HEK293T (cell line): ENCODE results near the gene SLC17A9.

Source experiments
- ARNT ChIP-seq: fragments of 450-650 bp; IDR thresholded peaks from 2 replicates; pipeline ENCODE4 v1.6.1; 2017; ENCODE audit warnings: mild to moderate bottlenecking
- FOXK2 ChIP-seq: fragments of 450-650 bp; IDR thresholded peaks from 2 replicates; pipeline ENCODE4 v1.6.1; 2016; ENCODE audit warnings: mild to moderate bottlenecking
- FOXM1 ChIP-seq: fragments of 450-650 bp; IDR thresholded peaks from 2 replicates; pipeline ENCODE4 v1.6.1; 2017; ENCODE audit warnings: mild to moderate bottlenecking, borderline replicate concordance
- LEF1 ChIP-seq: fragments of 450-650 bp; IDR thresholded peaks from 2 replicates; pipeline ENCODE4 v1.6.1; 2017; ENCODE audit warnings: mild to moderate bottlenecking, borderline replicate concordance
- SP1 ChIP-seq: fragments of 450-650 bp; IDR thresholded peaks from 2 replicates; pipeline ENCODE4 v1.6.1; 2017
- TARDBP ChIP-seq: fragments of 450-650 bp; IDR thresholded peaks from 2 replicates; pipeline ENCODE4 v1.6.1; 2016
- ZNF384 ChIP-seq: fragments of 450-650 bp; IDR thresholded peaks from 2 replicates; pipeline ENCODE4 v1.6.1; 2016

DNA sequence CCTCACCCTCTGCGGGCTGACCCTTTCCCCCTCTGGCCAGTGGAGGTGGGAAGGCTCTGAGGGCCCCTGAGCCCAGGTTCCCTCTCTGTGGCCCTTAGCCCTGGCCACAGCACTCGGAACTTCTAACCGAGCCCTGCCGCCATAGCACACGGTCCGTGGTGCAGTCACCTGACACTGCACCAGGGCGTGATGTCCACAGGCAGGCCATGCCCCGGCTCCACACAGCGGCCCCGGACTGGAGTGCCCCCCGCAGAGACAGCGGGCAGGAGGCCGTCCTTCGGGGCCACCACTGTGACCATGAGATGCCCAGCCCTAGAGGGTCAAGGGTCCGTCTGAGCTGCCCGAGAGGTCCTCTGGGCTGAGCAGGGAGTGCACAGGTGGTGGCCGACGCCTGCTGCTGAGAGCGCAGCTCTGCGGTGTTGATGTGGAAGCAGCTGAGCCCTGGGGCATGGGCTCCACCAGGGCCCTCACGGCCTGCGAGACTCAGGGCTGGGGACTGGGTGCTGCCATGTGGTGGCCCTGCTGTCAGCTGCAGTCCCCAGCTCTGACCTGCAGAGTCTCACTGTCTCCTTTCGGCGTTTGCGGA lies 65.4 kb downstream of the SLC17A9 start:
- TF ChIP-seq LEF1, result no peak
- TF ChIP-seq FOXM1, result no peak
- no peak for TF ChIP-seq FOXK2
- TF ChIP-seq ZNF384, result no peak
- no peak for TF ChIP-seq ARNT
- TF ChIP-seq SP1, result no peak
- no peak for TF ChIP-seq TARDBP
